ENCODE measurements around the gene ELOVL5.
A peak's percentile ranks its signal among the peaks of the same experiment; 100 is the strongest.
"Not testable (repeated sequence)": the region's sequence is repeated elsewhere in the genome, so short reads cannot be mapped to it uniquely, and the experiment has no call there.

Gene ELOVL5

GRCh38 chr6:53359843-53360092, 11.0 kb upstream of the ELOVL5 start:
- no peak for DNase-seq (ENCODE audit: low read depth in 3 of 3, low spot score in 1 of 3)

GRCh38 chr6:53359095-53359842, 10.5 kb upstream of the ELOVL5 start:
- DNase-seq (ENCODE audit: low read depth in 3 of 3, low spot score in 1 of 3) = peak; percentile 74 to 81 (median 81)

- DNase-seq (ENCODE audit: low read depth in 3 of 3, low spot score in 1 of 3) = no peak
Measured at GRCh38 chr6:53358440-53359094, 9.8 kb upstream of the ELOVL5 start.

GRCh38 chr6:53357576-53358360, 9.0 kb upstream of the ELOVL5 start:
- no peak for DNase-seq (ENCODE audit: low read depth in 3 of 3, low spot score in 1 of 3)

GRCh38 chr6:53353624-53354023, 4.9 kb upstream of the ELOVL5 start:
- DNase-seq (ENCODE audit: low read depth in 3 of 3, low spot score in 1 of 3) = no peak

- DNase-seq (ENCODE audit: low read depth in 3 of 3, low spot score in 1 of 3) = no peak
Measured at GRCh38 chr6:53352360-53352759, 3.6 kb upstream of the ELOVL5 start.

GRCh38 chr6:53349209-53349693, 501 bp upstream of the ELOVL5 start:
- no peak for DNase-seq (ENCODE audit: low read depth in 3 of 3, low spot score in 1 of 3)

- DNase-seq (ENCODE audit: low read depth in 3 of 3, low spot score in 1 of 3) = peak in 1 of 3 donors; percentile 29
Measured at GRCh38 chr6:53347921-53348370, 804 bp downstream of the ELOVL5 start.

- DNase-seq (ENCODE audit: low read depth in 3 of 3, low spot score in 1 of 3) = no peak
Measured at GRCh38 chr6:53347250-53347920, 1.4 kb downstream of the ELOVL5 start.

GRCh38 chr6:53346049-53346448, 2.7 kb downstream of the ELOVL5 start:
- not testable (repeated sequence) for DNase-seq (ENCODE audit: low read depth in 3 of 3, low spot score in 1 of 3)

GRCh38 chr6:53344969-53345368, 3.8 kb downstream of the ELOVL5 start:
- no peak for DNase-seq (ENCODE audit: low read depth in 3 of 3, low spot score in 1 of 3)

- no peak for DNase-seq (ENCODE audit: low read depth in 3 of 3, low spot score in 1 of 3)
Measured at GRCh38 chr6:53343092-53343491, 5.7 kb downstream of the ELOVL5 start.

- DNase-seq (ENCODE audit: low read depth in 3 of 3, low spot score in 1 of 3) = no peak
Measured at GRCh38 chr6:53342217-53342616, 6.5 kb downstream of the ELOVL5 start.

GRCh38 chr6:53340536-53340935, 8.2 kb downstream of the ELOVL5 start:
- no peak for DNase-seq (ENCODE audit: low read depth in 3 of 3, low spot score in 1 of 3)

- no peak for DNase-seq (ENCODE audit: low read depth in 3 of 3, low spot score in 1 of 3)
Measured at GRCh38 chr6:53339424-53339823, 9.3 kb downstream of the ELOVL5 start.

- no peak for DNase-seq (ENCODE audit: low read depth in 3 of 3, low spot score in 1 of 3)
Measured at GRCh38 chr6:53338304-53338703, 10.4 kb downstream of the ELOVL5 start.

GRCh38 chr6:53336070-53336469, 12.7 kb downstream of the ELOVL5 start:
- DNase-seq (ENCODE audit: low read depth in 3 of 3, low spot score in 1 of 3) = no peak

- DNase-seq (ENCODE audit: low read depth in 3 of 3, low spot score in 1 of 3) = peak; percentile 29 to 36 (median 30)
Measured at GRCh38 chr6:53335224-53335994, 13.3 kb downstream of the ELOVL5 start.

GRCh38 chr6:53333439-53334408, 15.0 kb downstream of the ELOVL5 start:
- no peak for DNase-seq (ENCODE audit: low read depth in 3 of 3, low spot score in 1 of 3)
